Fibroblast of lung (primary cell): Measurements from ENCODE around the gene SYMPK.

Experiments used
- EZH2 ChIP-seq: IDR thresholded peaks from 2 replicates; pipeline ENCODE4 v1.5.1; 2012; ENCODE audit warnings: low read length, control low read depth, mild to moderate bottlenecking; ENCODE audit errors: missing control alignments
- TF ChIP-seq, protein P1 (sequence below), 2 donors: IDR thresholded peaks in 1 of 2; conservative IDR thresholded peaks in 1 of 2; 1 replicate in 1 of 2; 2 replicates in 1 of 2; pipeline ENCODE4 v1.5.1; 2011 to 2012; ENCODE audit warnings: low read length in 2 of 2, control low read depth in 1 of 2, inconsistent platforms in 1 of 2, low read depth in 1 of 2, mild to moderate bottlenecking in 1 of 2

DNA sequence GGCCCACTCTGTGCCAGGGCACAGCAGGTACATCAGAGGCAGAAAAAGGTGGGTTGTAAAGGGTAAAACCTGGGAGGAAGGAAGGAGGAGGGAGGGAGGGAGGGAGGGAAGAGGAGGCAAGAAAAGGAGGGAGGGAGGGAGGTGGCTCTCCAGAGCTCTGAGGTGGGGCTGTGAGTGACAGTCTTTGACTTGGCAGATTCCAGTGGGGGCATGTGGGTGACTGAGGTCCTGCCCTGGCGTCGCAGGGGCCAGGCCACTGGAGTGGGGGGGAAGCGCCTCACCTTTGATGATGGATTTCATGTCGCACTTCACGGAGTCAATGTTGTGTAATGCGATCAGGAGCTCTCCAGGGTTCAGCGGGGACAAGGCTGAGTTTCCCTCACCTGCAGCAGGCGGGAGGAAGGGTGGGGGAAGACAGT lies 41.8 kb downstream of the SYMPK start:
- TF ChIP-seq, protein P1, sequence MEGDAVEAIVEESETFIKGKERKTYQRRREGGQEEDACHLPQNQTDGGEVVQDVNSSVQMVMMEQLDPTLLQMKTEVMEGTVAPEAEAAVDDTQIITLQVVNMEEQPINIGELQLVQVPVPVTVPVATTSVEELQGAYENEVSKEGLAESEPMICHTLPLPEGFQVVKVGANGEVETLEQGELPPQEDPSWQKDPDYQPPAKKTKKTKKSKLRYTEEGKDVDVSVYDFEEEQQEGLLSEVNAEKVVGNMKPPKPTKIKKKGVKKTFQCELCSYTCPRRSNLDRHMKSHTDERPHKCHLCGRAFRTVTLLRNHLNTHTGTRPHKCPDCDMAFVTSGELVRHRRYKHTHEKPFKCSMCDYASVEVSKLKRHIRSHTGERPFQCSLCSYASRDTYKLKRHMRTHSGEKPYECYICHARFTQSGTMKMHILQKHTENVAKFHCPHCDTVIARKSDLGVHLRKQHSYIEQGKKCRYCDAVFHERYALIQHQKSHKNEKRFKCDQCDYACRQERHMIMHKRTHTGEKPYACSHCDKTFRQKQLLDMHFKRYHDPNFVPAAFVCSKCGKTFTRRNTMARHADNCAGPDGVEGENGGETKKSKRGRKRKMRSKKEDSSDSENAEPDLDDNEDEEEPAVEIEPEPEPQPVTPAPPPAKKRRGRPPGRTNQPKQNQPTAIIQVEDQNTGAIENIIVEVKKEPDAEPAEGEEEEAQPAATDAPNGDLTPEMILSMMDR (conservative IDR thresholded peaks at IDR 0.05 in 1 of 2, IDR thresholded peaks at IDR 0.05 in 1 of 2; ENCODE audit: low read depth in 1 of 2, low read length in 2 of 2): no peak
- no peak for TF ChIP-seq EZH2
